Right atrium auricular region (tissue), 2 donors: Measurements from ENCODE around the gene TMEM203. TPM values are rescaled to one million over a fixed set of nuclear protein-coding genes. Genes with fewer than 3 reads are reported as not detected.

ENCODE experiments used
- DNase-seq: peaks from one replicate; pipeline ENCODE4 v3.0.0-alpha.2; 2019; ENCODE audit warnings: low spot score
- H3K27ac ChIP-seq, 2 donors: fragments of 200-600 bp; sonication (generic); 1 replicate in 1 of 2; 2 replicates in 1 of 2; pipeline ENCODE4 v1.5.1; 2016 to 2019
- H3K27me3 ChIP-seq, 2 donors: fragments of 200-600 bp; sonication (generic); one replicate each; pipeline versions ENCODE4 v1.5.1 to v1.6.0; 2017 to 2019
- H3K36me3 ChIP-seq: fragments of 200-600 bp; sonication (generic); one replicate; pipeline ENCODE4 v1.5.1; 2016
- H3K4me1 ChIP-seq, 2 donors: fragments of 200-600 bp; sonication (generic); one replicate each; pipeline versions ENCODE4 v1.5.1 to v1.6.0; 2017 to 2019
- H3K4me3 ChIP-seq, 2 donors: fragments of 200-600 bp; sonication (generic); 1 replicate in 1 of 2; 2 replicates in 1 of 2; pipeline ENCODE4 v1.5.1; 2017 to 2019; ENCODE audit warnings: mild to moderate bottlenecking in 1 of 2, moderate library complexity in 1 of 2
- H3K9me3 ChIP-seq, 2 donors: fragments of 200-600 bp; sonication (generic); one replicate each; pipeline ENCODE4 v1.5.1; 2019
- total RNA-seq, 2 donors: library from RNA; depleted of rRNA; stranded (reverse); fragments of >200 nt; gene quantifications; one replicate each; pipeline ENCODE4 v1.1.0, GENCODE V29; 2016
- TF ChIP-seq, protein P1 (sequence below), 2 donors: fragments of 200-600 bp; sonication (generic); IDR thresholded peaks; one replicate each; pipeline ENCODE4 v1.5.1; 2019; ENCODE audit warnings: antibody characterized with exemption in 2 of 2

TMEM203 gene
- total RNA-seq, 2 donors from 2014 or later: 31.4 to 33.9 TPM

DNA sequence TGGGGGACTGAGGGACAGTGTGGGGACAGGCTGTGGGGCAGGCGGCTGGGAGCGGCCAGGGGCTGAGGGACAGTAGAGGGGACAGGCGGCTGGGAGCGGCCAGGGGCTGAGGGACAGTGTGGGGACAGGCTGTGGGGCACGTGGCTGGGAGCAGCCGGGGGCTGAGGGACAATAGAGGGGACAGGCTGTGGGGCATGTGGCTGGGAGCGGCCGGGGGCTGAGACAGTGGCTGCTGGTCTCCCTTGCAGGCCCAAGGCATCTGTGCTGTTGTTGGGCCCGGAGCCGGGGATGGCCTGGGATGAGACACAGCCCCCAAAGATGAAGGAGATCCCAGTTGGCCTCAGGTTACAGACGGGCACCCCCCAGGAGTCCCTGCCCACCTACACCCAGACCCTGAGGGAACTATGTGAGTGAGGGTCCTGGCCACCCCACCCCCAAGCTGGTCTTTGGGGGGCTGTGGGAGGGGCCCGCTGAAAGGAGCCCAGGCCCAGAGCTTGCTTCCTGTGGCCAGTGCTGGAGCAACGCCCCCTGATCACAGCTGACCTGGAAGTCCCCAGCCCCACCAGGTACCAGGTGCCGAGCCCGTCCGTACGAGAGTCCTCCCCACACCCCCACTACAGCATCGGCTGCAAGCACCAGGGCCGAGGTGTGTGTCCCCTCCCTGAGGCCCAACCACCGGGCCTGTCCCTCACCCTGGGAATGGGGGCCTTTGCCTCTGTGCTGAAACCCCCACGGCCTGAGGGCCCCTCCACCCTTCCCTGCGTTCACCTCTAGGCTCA, 46.2 kb upstream of the TMEM203 start:
- no peak for DNase-seq
- no peak overlapping the region for H3K27ac ChIP-seq
- H3K9me3 ChIP-seq: no peaks in the 10 kb centered on the region
- H3K4me3 ChIP-seq: no peak overlapping the region
- peaks cover 0 to 36% of the 10 kb centered on the region in 2 donors for H3K4me1 ChIP-seq
- TF ChIP-seq, protein P1, sequence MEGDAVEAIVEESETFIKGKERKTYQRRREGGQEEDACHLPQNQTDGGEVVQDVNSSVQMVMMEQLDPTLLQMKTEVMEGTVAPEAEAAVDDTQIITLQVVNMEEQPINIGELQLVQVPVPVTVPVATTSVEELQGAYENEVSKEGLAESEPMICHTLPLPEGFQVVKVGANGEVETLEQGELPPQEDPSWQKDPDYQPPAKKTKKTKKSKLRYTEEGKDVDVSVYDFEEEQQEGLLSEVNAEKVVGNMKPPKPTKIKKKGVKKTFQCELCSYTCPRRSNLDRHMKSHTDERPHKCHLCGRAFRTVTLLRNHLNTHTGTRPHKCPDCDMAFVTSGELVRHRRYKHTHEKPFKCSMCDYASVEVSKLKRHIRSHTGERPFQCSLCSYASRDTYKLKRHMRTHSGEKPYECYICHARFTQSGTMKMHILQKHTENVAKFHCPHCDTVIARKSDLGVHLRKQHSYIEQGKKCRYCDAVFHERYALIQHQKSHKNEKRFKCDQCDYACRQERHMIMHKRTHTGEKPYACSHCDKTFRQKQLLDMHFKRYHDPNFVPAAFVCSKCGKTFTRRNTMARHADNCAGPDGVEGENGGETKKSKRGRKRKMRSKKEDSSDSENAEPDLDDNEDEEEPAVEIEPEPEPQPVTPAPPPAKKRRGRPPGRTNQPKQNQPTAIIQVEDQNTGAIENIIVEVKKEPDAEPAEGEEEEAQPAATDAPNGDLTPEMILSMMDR (IDR thresholded peaks at IDR 0.05): no peak
- peaks cover 3% of the 10 kb centered on the region for H3K36me3 ChIP-seq
- H3K27me3 ChIP-seq: no peaks in the 10 kb centered on the region

DNA sequence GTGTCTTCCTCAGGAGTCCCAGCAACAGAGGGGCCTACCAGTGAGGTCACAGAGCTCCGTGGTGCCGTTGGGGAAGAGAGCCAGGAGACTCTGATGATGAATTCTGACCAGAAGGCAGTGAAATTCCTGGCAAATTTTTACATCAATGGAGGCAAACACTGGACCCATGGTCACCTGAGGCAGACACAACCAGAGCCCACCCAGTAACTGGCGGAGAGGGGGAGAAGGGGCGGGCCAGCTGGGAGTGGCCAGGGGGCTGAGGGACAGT, 45.7 kb upstream of the TMEM203 start, which contains the start of gene STPG3:
Gene STPG3 (plus strand): TSS at position 93 of the 268 bp plus-strand sequence. CDS start 1 bp downstream, at position 94.
- Histone ChIP-seq H3K27me3 (no peaks in the 10 kb centered on the region), H3K9me3 (no peaks in the 10 kb centered on the region), H3K36me3 (no peaks in the 10 kb centered on the region), H3K27ac (no peak within 1 kb of the TSS), H3K4me3 (no peak within 1 kb of the TSS), H3K4me1 (peaks cover 0 to 30% of the 10 kb centered on the region in 2 donors)
- TF ChIP-seq, protein P1 (IDR thresholded peaks at IDR 0.05): no peak
- DNase-seq: no peak

DNA sequence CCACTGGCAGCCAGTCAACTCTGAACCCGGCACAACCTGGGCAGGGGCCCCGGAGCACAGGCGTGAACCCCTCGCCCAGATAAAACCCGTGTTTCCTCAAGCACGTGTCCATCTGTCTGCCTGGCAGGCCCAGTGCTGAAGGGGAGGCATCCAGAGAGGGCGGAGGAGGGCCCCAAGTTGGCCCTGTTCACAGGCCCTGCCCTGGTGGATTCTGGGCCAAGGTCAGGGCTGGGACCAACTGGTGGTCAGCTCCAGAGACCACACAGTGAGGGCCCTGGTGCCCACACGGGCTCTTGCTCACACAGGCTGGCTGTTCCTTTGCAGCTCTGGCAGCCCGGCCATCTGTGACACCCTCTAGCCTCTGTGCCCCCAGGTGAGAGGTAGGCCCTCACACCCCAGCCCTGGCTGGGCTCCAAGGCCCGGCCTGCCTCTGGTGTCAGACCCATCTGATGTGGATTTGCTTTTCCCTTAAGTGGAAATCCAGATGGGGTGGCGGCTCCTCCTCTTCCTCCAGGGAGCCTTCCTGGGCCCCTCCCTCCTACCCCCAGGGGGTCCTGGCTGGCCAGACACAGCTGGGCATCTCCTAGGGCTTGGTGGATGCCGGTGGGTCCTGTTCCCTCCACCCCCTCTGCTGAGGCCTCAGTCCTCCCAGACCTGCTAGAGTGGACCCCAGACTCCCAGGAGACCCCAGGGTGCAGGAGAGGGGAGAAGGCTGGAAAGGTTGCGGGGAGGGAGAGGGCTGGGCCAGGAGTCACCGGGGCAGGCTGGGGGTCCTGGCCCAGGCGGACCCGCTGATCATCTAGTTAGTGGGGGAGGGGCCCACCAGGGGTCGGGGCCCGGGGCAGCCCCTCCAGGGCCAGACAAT, 45.1 kb upstream of the TMEM203 start:
- no peaks in the 10 kb centered on the region for H3K9me3 ChIP-seq
- H3K27ac ChIP-seq: no peak overlapping the region
- no peak overlapping the region for H3K4me3 ChIP-seq
- DNase-seq: no peak
- no peaks in the 10 kb centered on the region for H3K36me3 ChIP-seq
- TF ChIP-seq, protein P1 (IDR thresholded peaks at IDR 0.05): no peak
- H3K4me1 ChIP-seq: peaks cover 0 to 26% of the 10 kb centered on the region in 2 donors
- no peaks in the 10 kb centered on the region for H3K27me3 ChIP-seq

DNA sequence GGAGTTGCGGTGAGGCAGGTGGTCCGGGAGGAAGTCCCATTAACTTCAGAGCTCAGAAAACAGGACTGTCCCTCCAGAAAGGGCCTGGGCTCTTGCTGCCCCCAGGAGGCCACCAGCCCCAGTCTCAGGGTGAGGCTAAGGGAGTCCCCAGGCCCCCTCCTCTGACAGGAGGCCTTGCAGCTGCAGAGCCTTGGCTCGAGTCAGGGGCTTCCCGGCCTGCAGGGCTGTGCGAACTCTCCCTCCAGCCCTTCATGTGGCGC, 42.4 kb upstream of the TMEM203 start:
- Histone ChIP-seq H3K36me3 (peaks cover 11% of the 10 kb centered on the region), H3K27ac (no peak overlapping the region)

DNA sequence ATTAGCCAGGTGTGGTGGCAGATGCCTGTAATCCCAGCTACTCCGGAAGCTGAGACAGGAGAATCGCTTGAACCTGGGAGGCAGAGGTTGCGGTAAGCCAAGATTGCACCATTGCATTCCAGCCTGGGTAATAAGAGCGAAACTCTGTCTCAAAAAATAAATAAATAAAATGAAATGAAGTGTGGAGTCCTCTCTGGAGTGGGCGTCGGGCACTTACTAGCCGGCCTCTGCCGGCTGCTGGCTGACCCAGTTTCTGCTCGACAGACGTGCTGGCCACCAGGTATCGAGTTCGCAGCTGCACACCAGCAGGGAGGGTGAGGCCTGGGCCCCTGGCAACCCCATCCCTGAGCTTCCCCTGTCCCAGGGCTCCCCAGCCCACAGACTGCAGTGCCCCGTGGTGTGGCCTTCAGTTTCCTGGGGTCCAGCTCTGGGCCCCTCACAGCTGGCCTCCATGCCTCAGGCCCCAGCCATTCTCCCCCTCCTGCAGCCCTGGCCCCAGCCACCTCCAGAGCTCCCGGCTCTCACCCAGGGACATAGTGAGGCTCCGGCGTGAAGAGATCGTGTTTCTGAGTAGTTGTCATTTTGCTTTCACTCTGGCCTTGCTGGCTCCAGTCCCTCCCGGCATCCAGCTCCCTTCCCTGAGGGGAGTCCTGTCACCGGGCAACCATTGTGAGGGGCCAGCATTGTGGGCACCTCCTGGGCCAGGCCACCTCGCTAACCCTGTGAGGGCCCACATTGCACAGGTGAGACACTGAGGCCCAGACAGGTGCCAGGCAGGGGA, 41.9 kb upstream of the TMEM203 start:
- Histone ChIP-seq H3K9me3 (no peaks in the 10 kb centered on the region), H3K36me3 (peaks cover 16% of the 10 kb centered on the region), H3K4me1 (peaks cover 0 to 36% of the 10 kb centered on the region in 2 donors), H3K27me3 (no peaks in the 10 kb centered on the region), H3K4me3 (no peak overlapping the region), H3K27ac (no peak overlapping the region)
- TF ChIP-seq, protein P1 (IDR thresholded peaks at IDR 0.05): no peak
- no peak for DNase-seq

More for the DNA sequence above, 42.4 kb upstream of the TMEM203 start:
- DNase-seq: no peak
- no peaks in the 10 kb centered on the region for H3K27me3 ChIP-seq
- H3K9me3 ChIP-seq: no peaks in the 10 kb centered on the region
- TF ChIP-seq, protein P1 (IDR thresholded peaks at IDR 0.05): no peak
- H3K4me1 ChIP-seq: peaks cover 0 to 30% of the 10 kb centered on the region in 2 donors
- H3K4me3 ChIP-seq: no peak overlapping the region
